IPS-NIHi11 (cell line): ENCODE data around the gene SIVA1.
"Not testable (repeated sequence)": the region's sequence is repeated elsewhere in the genome, so short reads cannot be mapped to it uniquely, and the experiment has no call there.

ENCODE experiments used
- DNase-seq: peaks from one replicate; pipeline ENCODE4 v3.0.0; 2012; ENCODE audit warnings: mixed read lengths, low spot score

The SIVA1 gene

GRCh38 chr14:104721505-104722431 lies 31.2 kb upstream of the SIVA1 start:
- no peak for DNase-seq

GRCh38 chr14:104722938-104723650 lies 29.9 kb upstream of the SIVA1 start:
- no peak for DNase-seq

DNA sequence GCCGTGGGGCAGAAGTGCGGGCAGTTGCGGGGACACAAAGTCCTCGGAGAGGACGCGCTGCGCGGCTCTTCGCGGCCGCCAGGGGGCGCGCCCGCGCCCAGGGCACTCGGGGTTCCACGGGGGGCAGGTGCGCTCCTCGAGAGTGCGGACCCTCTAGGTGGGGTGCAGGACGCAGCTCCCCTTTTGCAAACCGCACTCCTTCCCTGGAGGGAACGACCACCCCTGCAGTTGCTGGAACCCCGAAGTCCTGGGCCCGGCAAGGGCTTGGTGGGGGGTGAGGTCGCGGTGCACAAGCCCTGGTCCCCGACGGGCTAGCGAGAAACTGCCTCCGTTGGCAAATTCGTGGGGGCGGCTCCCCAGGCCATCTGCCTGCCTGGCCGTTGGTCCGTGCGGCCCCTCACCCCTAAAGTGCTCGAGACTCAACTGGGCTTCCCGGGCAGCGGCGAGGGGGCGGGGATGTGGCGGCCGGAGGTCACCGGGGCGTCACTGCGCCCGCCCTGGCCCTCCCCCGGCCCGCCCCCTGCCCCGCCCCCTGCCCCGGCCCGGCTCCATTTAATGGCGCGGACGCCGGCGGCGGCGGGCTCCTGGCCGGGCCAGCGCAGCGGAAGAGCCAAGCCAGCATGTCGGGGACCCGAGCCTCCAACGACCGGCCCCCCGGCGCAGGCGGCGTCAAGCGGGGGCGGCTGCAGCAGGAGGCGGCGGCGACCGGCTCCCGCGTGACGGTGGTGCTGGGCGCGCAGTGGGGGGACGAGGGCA lies 29.1 kb upstream of the SIVA1 start, which contains the start of gene ADSS1:
ADSS1 (plus strand) TSS at position 579 of the 756 bp plus-strand sequence; CDS start at position 621, 42 bp downstream.
- peak; percentile 96 for DNase-seq

DNA sequence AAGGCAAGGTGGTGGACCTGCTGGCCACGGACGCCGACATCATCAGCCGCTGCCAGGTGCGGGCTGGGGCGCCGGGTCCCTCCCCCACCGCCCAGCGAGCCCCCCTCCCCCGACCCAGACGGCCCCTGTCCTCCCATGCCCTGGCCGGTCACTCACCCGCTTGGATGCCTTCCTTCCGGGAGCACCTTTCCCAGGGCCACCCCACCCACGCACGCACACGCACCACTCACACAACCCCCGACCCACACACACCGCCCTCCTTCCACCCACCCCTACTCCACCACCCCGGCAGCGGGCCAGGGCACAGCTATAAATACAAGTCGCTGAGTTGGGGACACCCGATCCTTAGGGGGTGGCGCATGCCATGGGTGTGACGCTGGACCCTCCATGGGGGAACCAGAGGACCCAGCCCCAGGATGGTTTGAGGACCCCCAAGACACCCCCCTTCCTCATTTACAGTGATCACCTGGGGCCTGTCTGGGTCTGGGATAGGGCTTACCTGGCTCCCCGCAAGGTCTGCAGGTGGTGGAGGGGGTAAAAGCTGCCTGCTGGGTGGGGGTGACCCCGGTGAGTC lies 28.5 kb upstream of the SIVA1 start:
- DNase-seq, result peak; percentile 69

DNA sequence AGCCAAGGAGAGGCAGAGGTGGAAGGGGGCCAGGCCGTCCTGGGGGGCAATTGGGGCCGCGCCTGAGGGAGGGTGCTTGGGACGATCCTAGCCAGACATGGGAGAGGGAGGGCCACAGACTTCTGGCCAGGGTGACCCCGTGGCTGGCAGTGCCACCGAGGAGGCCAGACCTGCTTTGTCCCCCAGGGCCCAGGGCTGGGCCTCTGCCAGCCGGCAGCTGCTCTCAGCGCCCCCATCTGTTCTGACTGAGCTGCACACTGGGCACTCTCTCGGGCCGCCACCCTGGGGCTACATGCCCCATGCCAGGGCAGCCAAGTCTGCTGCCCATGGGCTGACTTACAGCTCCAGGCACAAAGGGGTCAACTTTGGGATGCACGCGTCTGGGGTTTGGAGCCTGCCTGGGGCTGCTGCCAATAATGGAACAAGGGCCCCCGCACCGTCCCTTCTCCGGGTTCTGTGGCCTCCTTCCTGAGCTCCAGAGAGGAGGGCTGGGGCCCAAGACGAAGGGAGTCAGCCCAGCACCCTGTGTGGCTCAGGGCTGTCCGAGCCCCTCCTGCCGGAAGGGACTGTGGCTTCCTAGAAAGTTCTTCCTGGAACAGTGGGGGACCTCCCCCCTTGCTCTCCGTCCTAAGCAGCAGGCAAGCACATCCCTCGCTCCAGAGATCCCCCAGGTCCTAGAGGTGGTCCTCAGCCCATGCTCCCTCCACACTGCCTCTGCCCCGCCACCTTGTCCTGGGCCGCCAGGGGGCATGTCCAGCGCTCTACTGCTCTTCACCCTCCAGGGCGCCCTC lies 27.8 kb upstream of the SIVA1 start:
- peak; percentile 71 for DNase-seq

DNA sequence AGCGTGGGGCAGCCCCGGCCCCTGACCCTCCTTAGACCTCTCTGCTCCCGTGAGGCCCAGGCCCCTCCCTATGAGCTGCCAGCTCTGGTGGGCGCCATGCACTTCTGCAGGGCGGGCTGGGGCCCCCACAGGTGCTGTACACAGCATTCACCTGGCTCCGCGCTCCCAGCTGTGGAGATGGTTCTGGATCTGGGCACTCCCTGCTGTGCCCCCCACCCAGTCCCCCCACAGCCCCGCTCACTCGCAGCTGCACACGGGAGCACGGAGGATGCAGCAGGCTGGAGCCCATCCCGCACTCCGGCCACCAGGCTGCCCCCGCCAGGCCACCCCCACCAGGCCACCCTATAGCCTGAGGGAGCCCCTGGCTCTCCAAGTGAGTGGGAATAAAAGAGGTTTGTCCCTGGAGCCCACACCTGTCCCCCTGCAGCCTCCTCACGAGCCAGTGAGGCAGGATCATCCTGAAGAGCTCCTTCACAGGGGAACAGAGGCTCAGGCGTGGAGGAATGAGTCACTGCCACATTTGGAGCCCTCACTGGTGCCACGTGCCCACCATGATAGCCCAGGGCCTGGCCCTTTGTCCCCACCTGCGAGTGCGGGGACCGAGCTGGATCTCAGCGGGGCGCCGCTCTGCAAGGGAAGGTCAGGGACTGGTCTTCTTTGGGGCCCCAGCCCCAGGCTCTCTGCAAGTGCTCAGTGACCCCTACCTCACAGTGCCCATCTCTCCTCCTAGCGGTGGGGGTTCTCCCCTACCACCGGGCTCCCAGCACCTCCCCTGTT lies 27.0 kb upstream of the SIVA1 start:
- no peak for DNase-seq

GRCh38 chr14:104726600-104727451 lies 26.1 kb upstream of the SIVA1 start:
- no peak for DNase-seq

DNA sequence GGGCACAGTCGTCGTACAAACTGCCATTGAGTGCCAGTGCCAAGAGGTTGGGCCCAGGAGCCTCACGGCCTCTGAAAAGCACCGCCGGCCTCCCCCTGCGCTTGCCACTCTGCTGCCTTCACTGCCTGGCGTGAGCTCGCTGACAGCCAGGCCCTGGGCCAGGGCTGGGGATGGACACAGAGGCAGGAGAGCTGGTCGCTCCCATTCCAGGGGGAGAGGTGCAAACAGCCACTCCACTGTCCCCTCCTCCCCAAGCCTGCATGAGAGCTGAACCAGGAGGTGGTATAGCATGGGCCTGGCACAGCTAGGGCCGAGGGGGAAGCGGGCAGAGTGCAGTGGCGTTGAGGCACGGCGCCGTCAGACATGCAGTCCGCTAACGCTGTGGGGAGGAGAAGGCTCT lies 24.3 kb upstream of the SIVA1 start:
- no peak for DNase-seq

DNA sequence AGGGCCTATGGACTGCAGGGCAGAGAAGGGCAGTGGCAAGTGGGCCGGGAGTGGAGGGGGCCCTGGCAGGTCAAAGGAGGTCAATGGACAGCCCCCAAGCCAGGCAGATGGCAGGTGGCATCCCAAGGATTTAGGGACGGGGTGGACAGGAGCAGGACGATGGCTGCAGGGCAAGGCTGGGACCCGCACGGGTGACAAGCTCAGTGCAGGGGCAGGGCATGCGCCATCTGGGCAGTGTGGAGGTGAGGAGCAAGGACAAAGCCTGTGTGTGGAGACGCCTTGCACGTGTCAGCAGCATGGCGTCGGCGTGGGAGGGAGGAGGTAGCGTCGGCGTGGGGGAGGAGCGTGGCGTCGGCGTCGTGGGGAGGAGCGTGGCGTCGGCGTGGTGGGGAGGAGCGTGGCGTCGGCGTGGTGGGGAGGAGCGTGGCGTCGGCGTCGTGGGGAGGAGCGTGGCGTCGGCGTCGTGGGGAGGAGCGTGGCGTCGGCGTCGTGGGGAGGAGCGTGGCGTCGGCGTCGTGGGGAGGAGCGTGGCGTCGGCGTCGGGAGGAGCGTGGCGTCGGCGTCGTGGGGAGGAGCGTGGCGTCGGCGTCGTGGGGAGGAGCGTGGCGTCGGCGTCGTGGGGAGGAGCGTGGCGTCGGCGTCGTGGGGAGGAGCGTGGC lies 23.6 kb upstream of the SIVA1 start:
- not testable (repeated sequence) for DNase-seq

- DNase-seq, result no peak
These were observed 23.1 kb upstream of the SIVA1 start for GRCh38 chr14:104729835-104730181.

DNA sequence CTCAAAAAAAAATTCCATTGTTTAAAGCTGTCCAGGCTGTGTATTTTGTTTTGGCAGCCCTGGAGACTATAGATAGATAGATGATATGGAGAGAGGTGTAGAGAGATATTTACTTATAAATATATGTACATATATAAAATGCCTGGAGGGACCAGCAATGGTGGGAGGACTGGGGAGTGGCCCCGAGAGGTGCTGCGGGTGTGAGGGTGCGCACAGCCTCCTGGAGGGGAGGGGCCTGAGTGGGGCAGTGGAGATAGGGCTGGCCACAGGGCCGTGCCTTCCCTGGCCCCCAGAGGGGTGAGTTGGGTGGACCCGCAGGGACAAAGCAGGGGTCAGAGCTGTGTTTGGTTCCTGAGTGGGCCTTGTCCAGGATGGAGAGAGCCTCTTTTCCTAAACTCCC lies 22.5 kb upstream of the SIVA1 start:
- DNase-seq, result no peak

- peak; percentile 81 for DNase-seq
These were observed 21.3 kb upstream of the SIVA1 start for GRCh38 chr14:104731320-104732294.

- no peak for DNase-seq
These were observed 20.6 kb upstream of the SIVA1 start for GRCh38 chr14:104732355-104732804.

DNA sequence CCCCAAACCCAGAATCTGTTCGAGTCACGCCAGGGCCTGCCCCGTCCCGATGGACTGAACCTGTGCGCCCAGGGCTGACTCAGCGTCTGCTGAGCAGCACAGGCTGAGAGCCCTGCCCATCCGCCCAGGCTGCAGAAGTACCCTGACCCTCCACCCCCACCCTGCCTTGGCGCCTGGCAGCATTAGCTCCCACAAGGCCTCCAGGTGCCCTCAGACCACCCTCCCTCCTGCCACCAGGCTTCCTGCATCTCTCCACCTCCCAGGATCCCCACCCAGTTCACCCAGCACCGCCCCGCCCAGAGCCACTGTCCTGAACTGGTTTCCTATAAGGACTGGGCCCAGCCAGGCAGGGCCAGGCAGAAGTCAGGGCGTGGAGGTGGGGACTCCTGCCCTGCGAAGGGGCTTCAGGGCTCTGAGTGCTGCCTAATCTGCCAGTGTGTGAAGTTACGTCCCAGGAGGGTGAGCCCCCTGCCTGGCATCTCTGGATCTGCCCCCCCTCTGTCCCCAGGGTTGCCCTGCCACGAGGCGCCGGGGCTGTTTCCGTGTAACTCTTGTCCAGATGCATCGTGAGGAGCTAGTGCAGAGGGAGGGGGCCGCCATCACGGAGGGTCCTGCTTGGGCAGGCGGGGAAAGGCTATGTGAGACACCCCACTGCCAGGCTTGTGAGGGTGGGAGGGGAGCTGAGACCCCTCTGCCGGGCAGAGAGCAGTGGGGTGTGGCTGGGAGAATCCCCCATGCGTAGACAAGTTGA lies 19.8 kb upstream of the SIVA1 start:
- DNase-seq, result no peak

DNA sequence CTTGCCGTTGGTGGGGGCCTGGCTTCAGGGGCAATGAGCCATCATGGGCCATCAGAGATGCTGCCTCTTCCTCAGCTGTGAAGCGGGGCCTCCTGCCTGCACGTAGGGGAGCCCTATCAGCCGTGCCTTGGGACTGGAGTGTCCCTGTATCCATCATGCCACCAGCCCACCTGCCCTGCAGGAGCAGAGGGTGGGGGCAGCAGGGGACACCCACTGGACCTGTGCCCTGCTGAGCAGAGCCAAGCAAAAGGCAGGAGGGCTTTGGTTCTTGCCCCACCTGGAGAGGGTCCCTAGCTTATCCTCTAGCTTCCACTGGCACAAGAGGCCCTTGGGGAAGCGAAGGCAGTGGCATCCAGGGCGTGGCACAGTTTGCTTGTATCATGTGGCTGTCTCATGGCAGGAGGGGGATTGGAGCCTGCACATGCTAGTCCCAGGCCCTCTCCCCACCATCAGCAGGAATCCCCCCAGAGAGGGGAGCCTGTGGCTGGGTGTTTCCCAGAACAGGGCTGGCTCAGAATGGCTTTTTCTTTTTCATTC lies 18.8 kb upstream of the SIVA1 start:
- no peak for DNase-seq

DNA sequence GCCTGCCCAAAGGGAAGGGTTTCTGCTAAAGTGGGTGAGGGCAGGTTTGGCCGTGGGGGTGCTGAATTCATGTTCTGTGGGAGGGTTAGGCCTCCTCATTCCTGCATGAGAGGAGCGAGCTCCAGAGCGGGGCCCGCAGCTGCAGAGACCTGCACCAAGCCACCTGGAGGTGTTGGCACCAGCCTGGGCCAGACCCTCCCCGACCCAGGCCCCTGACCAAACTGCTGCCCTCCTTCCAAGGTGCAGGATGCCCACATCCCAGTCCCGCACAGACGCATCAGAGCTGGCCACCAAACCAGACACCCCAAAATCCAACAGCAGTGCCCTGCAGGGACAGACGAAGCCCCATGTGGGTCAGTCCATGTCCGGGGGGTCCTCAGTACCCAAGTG lies 18.4 kb upstream of the SIVA1 start:
- DNase-seq, result no peak
